ENCODE measurements around the gene VPREB3. TPM values are rescaled to one million over a fixed set of nuclear protein-coding genes. Genes with fewer than 3 reads are reported as not detected.

VPREB3 gene
- polyA plus RNA-seq, 10 donors = 0.26 to 1.4 (median 0.84) TPM; not detected in 1

GRCh38 chr22:23783265-23784150 is 29.3 kb upstream of the VPREB3 start:
- no peak for DNase-seq

DNA sequence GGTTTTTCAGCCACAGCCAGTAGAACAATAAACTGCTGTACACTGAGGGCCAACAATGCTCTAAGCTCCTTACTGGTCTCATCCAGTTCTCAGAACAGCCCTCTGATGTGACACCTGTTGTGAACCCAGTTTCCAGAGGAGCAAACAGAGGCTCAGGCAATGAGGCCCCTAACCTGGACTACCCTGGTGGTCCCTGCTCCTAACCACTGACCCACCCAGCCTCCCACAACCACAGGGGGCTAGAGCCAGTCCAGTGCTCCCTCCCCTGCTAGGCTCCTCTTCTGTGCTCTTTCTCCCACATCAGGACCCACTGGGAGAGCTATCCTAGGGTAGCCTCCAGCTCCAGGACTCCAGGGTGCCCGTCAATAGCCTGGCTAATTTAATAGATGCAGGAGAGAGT is 28.5 kb upstream of the VPREB3 start:
- DNase-seq = no peak

- DNase-seq = no peak
These were observed 28.0 kb upstream of the VPREB3 start for GRCh38 chr22:23782252-23782651.

DNA sequence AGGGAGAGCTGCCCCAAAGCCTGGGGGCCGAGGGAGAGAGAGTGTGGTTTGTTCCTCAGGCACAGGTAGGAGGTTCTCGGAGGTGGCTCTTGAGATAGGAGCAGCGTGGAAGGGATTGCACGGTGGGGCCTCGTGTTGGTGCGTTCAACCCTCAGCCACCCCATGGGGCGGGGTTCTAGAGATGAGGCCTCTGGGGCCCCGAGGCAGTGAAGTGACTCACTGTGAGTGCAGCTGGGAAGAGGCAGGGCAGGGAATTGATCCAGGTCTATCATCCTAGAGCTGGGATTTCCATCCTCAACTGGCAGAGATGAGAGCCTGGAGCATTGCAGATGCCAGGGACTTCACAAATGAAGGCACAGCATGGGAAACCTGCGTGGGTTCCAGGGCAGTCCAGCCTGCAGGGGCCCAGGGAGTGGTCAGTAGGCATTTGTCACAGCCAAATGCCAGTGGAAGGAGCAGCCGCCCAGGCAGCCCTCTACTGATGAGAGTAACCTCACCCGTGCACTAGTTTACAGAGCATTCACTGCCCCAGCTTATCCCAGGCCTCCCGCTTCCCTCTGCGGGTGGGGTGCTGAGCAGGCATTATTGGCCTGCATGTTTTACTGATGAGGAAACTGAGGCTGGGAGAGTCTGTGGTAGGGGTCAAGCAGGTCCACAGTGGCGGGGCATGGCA is 27.4 kb upstream of the VPREB3 start:
- DNase-seq = peak in 1 of 3 donors; percentile 42

DNA sequence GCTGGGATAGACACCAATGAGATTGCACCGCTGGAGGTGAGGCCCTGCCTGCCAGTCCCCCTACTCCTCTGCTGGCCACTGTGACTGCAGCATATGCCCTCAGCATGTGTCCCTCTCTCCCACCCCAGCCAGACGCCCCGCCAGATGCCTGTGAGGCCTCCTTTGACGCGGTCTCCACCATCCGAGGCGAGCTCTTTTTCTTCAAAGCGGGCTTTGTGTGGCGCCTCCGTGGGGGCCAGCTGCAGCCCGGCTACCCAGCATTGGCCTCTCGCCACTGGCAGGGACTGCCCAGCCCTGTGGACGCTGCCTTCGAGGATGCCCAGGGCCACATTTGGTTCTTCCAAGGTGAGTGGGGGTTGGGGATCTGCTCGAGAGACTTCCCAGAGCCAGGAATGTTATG is 26.8 kb upstream of the VPREB3 start:
- DNase-seq = no peak

GRCh38 chr22:23780146-23780748 is 26.0 kb upstream of the VPREB3 start:
- DNase-seq = no peak

GRCh38 chr22:23779731-23780130 is 25.5 kb upstream of the VPREB3 start:
- no peak for DNase-seq

GRCh38 chr22:23779083-23779482 is 24.9 kb upstream of the VPREB3 start:
- no peak for DNase-seq

DNA sequence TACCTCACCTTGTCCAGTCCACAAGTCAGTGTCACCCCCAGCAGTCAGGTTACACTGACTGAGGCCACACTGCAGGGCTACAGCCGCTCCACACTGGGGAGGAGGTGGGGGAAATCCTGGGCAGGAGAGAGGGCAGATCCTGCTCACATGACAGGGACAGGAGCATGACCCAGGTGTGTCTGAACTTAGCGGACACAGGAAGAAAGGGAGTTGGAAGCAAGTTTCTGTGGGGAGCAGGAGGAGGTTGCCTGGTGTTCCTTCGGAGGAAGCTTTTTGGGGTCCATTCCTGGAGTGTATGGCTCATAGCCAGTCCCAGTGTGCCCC is 24.3 kb upstream of the VPREB3 start:
- DNase-seq = no peak

DNA sequence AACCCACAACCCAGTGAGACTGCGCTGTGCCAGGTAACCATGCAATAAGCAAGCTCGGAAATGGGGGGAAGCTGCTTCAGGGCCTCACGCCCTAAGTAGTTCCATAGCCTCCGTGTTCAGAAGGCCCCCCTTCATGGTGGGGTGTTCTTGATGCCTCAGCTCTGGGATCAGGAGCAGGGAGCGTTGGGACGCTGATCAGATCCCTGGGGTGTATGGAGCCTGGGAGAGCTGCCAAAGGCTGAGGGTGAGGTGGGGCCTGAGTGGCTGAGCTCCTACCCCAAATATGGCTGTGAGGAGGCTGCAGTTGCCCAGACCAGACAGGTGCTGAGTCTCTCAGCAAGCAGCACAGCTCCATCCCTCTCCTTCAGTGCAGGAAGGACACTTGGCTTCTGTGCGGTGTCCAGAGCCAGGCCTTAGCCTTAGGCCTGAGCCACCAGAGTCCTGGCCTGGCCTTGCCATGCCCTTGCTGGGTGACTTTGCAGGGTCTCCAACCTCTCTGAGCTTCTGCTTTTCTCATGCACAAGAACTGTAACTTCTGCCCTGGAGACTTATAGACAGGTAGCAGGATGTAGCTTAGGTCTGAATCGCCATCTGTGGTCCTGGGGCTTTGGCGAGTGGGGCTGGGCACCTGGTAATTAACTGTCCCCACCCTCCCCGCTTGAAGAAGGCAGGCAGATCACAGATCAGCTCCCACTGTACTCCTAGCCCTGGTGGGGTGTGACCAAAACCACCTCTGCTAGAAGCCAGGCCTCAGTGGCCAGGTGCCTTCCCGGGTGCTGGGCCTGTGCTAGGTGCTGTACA is 23.8 kb upstream of the VPREB3 start:
- no peak for DNase-seq

DNA sequence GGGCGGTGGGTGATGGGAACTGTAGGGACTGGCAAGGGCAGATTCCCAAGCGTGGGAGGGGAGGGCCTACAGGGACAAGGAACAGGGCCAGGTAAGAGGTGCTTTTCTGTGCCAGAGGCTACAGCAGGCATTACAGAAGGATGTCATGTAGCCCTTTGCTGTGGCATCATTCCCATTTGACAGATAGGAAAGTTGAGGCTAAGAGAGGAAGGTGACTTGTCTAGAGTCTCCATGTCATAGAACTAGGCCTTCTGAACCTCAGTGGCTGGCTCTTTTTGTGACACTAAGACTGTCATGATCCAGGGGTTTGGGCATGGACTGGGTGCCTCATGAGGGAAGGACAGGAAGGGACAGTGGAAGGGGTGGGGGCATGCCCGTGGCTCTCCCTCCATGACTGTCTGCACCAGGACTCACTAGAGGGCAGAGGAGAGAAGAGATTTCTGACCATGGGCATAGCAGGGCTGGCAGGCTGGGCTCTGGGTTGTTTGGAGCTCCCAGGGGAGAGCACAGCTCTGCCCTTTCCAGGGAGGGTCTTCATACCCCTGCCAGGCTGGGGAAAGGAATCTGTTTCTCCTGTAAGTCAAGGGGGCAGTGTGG is 21.7 kb upstream of the VPREB3 start:
- DNase-seq = no peak

DNA sequence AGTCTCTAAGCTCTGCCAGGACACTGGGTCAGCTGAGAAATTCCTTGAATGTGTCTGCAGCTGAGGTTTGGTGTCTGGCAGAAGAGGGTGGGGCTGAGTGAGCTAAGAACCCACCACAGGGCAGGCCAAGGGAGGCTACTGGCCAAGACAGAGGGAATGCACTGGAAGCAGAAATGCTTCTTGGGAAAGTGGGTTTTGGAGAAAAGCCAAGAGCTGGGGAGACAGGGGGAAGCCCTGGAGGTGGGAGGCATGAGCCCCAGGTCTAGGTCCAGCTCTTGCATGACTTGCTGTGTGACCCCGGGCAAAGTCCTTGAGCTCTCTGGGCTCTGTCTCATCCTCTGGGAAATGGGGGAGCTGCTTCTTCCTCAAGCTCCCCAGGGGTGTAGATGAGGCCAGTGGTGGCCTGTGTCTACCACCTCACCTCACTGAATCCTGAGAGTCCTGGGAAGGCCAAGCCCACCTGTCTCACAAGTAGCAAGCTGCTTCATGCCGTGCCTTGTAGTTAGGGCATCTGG is 20.8 kb upstream of the VPREB3 start:
- no peak for DNase-seq

DNA sequence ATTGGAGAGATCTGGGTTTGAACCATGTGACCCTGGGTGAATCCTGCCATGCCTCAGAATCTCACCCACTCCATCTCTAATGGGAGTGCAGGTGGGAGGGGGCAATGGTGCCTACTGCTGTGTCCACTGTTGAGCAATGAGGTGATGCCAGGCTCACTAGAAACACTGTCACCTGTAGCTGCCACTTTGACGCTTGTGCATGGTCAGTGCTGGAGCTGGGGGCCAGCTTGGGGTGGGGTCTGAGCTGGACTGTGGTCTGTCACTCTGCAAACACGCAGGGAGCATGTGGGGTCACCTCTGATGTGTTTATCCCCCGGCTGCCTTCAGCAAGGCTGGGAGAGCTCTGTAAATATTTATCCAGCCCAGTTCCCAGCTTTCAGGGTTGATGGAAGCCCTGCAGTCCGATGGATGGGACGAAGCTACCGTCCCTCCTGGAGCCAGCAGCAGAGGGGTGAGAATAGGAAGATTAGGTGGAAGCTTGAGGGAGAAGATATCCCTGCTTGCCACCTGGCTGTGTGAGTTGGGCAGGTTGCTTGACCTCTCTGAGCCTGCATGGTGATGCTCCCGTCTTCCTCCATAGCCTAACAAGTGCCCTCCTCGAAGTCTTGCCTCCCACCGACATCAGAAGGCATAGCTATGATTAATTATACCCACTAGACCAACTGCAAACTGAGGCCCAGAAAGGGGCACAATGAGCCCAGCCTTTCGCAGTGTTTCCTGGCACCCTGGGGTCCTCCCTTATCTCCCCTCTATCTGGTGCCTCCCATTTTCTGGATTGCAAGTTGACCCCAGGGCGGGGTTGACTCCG is 20.1 kb upstream of the VPREB3 start:
- no peak for DNase-seq

GRCh38 chr22:23773483-23774113 is 19.4 kb upstream of the VPREB3 start:
- no peak for DNase-seq

DNA sequence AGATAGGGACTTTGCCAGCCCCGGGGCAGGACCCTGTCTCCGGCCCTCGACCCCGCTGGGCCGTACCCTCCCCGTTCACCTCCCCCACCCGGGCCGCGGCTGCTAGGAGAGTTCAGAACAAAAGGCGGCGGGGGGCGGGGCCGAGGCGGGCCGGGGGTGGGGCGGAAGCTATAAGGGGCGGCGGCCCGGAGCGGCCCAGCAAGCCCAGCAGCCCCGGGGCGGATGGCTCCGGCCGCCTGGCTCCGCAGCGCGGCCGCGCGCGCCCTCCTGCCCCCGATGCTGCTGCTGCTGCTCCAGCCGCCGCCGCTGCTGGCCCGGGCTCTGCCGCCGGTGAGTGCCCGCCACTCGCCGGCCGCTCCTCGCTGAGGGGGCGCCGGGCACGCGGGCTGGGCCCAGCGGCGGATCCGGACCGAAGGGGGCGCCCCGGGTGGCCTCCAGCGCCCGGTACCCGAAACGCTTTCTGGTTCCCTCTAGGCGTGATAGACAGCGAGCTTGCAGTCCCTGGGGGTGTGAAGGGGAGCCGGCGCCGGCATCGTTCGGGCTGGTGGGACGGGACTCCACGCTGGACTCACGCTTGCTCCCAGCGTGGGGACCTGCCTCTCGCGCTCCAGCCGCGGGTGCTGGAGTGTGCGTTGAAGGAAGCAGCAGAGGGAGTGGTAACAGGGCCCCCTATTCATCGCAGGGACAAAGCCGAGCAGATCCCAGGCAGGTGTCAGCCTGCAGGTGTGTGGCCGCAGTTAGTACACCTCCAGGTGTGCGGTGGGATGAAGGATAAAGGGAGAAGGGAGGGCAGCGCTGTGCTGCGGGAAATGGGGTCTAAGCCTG is 18.6 kb upstream of the VPREB3 start, which contains the start of gene MMP11:
TSS of gene MMP11 (plus strand) at position 201 of the 825 bp plus-strand sequence. CDS start at position 223, 22 bp downstream.
- DNase-seq = peak in 2 of 3 donors; percentile 39 to 65

- no peak for DNase-seq
These were observed 18.1 kb upstream of the VPREB3 start for GRCh38 chr22:23772315-23772648.

DNA sequence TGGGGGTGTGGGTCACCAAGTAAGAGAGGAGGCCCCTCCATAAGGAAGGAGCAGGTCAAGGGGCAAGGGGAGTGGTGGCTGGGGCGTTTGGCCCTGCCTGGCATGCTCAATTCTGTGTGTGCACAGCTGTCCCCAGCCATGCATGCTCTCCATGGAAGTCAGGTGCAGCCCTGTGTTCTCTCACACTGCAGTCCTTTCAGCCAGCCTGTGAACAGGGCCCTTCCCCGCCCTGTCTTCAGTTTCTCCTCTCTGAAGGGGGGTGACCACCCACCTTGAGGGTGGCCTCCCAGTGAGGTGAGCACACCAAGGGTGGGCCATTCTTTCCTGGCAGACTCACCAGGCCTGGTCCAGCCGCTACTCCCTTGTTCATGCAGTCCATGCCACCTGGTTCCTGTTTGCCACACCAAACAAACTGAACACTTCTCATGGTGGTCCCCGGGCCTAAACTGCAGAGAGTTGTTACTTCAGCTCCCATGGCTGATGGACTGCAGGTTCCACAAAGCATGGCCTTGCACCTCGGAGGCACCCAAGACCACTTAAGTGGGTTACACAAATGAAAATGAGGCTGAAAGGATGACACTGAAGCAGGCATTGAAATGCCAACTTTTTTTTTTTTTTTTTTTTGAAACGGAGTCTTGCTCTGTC is 15.2 kb upstream of the VPREB3 start:
- DNase-seq = no peak
